Liver (tissue), 9 donors: ENCODE results near the gene SMYD3. TPM values are rescaled to one million over a fixed set of nuclear protein-coding genes. Genes with fewer than 3 reads are reported as not detected.

ENCODE experiments used
- DNase-seq: peaks from one replicate; pipeline ENCODE4 v3.0.0-alpha.2; 2017; ENCODE audit warnings: low spot score
- H3K27ac ChIP-seq, 2 donors: one replicate each; pipeline ENCODE4 v1.7.0; 2013; ENCODE audit warnings: inconsistent platforms in 2 of 2, low read length in 2 of 2, control low read depth in 1 of 2, low read depth in 1 of 2, mild to moderate bottlenecking in 1 of 2
- H3K27me3 ChIP-seq, 4 donors: one replicate each; pipeline versions ENCODE4 v1.6.1 to v1.7.0; 2013; ENCODE audit warnings: low read length in 3 of 4, inconsistent platforms in 1 of 4, mild to moderate bottlenecking in 1 of 4, moderate library complexity in 1 of 4; ENCODE audit not compliant: control insufficient read depth in 4 of 4, insufficient read depth in 4 of 4
- H3K36me3 ChIP-seq, 4 donors: one replicate each; pipeline versions ENCODE4 v1.6.1 to v1.7.0; 2013; ENCODE audit warnings: low read length in 3 of 4, mild to moderate bottlenecking in 3 of 4, low read depth in 1 of 4, moderate library complexity in 1 of 4; ENCODE audit not compliant: control insufficient read depth in 4 of 4, insufficient read depth in 3 of 4
- H3K4me1 ChIP-seq, 4 donors: one replicate each; pipeline versions ENCODE4 v1.6.1 to v1.7.0; 2013; ENCODE audit warnings: low read length in 3 of 4, mild to moderate bottlenecking in 3 of 4, moderate library complexity in 1 of 4; ENCODE audit not compliant: control insufficient read depth in 4 of 4, insufficient read depth in 4 of 4
- H3K4me3 ChIP-seq, 3 donors: one replicate each; pipeline versions ENCODE4 v1.6.1 to v1.7.0; 2013; ENCODE audit warnings: low read length in 3 of 3, control low read depth in 1 of 3, low read depth in 1 of 3, mild to moderate bottlenecking in 1 of 3
- H3K9ac ChIP-seq, 2 donors: one replicate each; pipeline ENCODE4 v1.7.0; 2013; ENCODE audit warnings: low read length in 2 of 2, mild to moderate bottlenecking in 2 of 2, moderate library complexity in 2 of 2, control low read depth in 1 of 2, low read depth in 1 of 2
- H3K9me3 ChIP-seq, 4 donors: one replicate each; pipeline versions ENCODE4 v1.6.1 to v1.7.0; 2013; ENCODE audit warnings: low read length in 3 of 4; ENCODE audit not compliant: control insufficient read depth in 4 of 4
- ATF3 ChIP-seq: IDR thresholded peaks from 2 replicates; pipeline ENCODE4 v1.6.1; 2016; ENCODE audit warnings: antibody characterized with exemption
- EGR1 ChIP-seq, 2 donors: IDR thresholded peaks; 2 replicates each; pipeline ENCODE4 v1.6.1; 2016 to 2018; ENCODE audit warnings: antibody characterized with exemption in 2 of 2, low read depth in 2 of 2
- FOXA1 ChIP-seq: IDR thresholded peaks from 2 replicates; pipeline ENCODE4 v1.6.1; 2016; ENCODE audit warnings: antibody characterized with exemption
- FOXA2 ChIP-seq: IDR thresholded peaks from 2 replicates; pipeline ENCODE4 v1.6.1; 2016; ENCODE audit warnings: antibody characterized with exemption
- HNF4A ChIP-seq, 2 donors: conservative IDR thresholded peaks; 2 replicates each; pipeline ENCODE4 v1.6.1; 2016; ENCODE audit warnings: antibody characterized with exemption in 2 of 2, mild to moderate bottlenecking in 2 of 2
- HNF4G ChIP-seq: IDR thresholded peaks from 2 replicates; pipeline ENCODE4 v1.6.1; 2016; ENCODE audit warnings: antibody characterized with exemption
- JUND ChIP-seq, 2 donors: IDR thresholded peaks; 2 replicates each; pipeline ENCODE4 v1.6.1; 2016; ENCODE audit warnings: antibody characterized with exemption in 2 of 2
- MAX ChIP-seq: IDR thresholded peaks from 2 replicates; pipeline ENCODE4 v1.6.1; 2016; ENCODE audit warnings: antibody characterized with exemption
- NR2F2 ChIP-seq: IDR thresholded peaks from 2 replicates; pipeline ENCODE4 v1.6.1; 2016; ENCODE audit warnings: antibody characterized with exemption
- RAD21 ChIP-seq, 2 donors: IDR thresholded peaks; 2 replicates each; pipeline ENCODE4 v1.6.1; 2016; ENCODE audit warnings: antibody characterized with exemption in 2 of 2, mild to moderate bottlenecking in 2 of 2
- REST ChIP-seq: IDR thresholded peaks from 2 replicates; pipeline ENCODE4 v1.6.1; 2016; ENCODE audit warnings: antibody characterized with exemption, mild to moderate bottlenecking
- RXRA ChIP-seq, 2 donors: IDR thresholded peaks; 2 replicates each; pipeline ENCODE4 v1.6.1; 2017 to 2018; ENCODE audit warnings: antibody characterized with exemption in 2 of 2, mild to moderate bottlenecking in 1 of 2
- SP1 ChIP-seq: IDR thresholded peaks from 2 replicates; pipeline ENCODE4 v1.6.1; 2018; ENCODE audit warnings: antibody characterized with exemption, mild to moderate bottlenecking
- TAF1 ChIP-seq: conservative IDR thresholded peaks from 2 replicates; pipeline ENCODE4 v1.6.1; 2016; ENCODE audit warnings: antibody characterized with exemption, mild to moderate bottlenecking
- YY1 ChIP-seq: IDR thresholded peaks from 2 replicates; pipeline ENCODE4 v1.6.1; 2016; ENCODE audit warnings: antibody characterized with exemption, mild to moderate bottlenecking
- ZBTB33 ChIP-seq: IDR thresholded peaks from 2 replicates; pipeline ENCODE4 v1.6.1; 2016; ENCODE audit warnings: antibody characterized with exemption
- WGBS: extraction: QIAGEN DNeasy Blood & Tissue Kit; methylation state at CpG from one replicate; pipeline ENCODE4 v1.1.7; 2013; 5-methylcytosine and 5-hydroxymethylcytosine counted together
- polyA plus RNA-seq, 2 donors: library from polyadenylated mRNA; stranded (reverse) in 1 of 2; unstranded in 1 of 2; fragments of 200-250 nt in 1 of 2; fragments of >200 nt in 1 of 2; fragmentation: Nextera tagmentation in 1 of 2; extraction: Ambion mirVana in 1 of 2; gene quantifications; one replicate each; pipeline versions ENCODE4 v1.2.1 to v1.2.3, GENCODE V29; 2013 to 2015
- total RNA-seq, 2 donors: library from RNA; depleted of rRNA; stranded (reverse); fragments of >200 nt; gene quantifications; one replicate each; pipeline ENCODE4 v1.2.3, GENCODE V29; 2014
- donor health status: healthy.
- donor health status: healthy.
- donor health status: healthy.
- donor health status: healthy.
- donor health status: healthy.

The SMYD3 gene
- total and polyA plus RNA-seq, 4 donors = 3.1 to 9.1 (median 8.0) TPM

DNA sequence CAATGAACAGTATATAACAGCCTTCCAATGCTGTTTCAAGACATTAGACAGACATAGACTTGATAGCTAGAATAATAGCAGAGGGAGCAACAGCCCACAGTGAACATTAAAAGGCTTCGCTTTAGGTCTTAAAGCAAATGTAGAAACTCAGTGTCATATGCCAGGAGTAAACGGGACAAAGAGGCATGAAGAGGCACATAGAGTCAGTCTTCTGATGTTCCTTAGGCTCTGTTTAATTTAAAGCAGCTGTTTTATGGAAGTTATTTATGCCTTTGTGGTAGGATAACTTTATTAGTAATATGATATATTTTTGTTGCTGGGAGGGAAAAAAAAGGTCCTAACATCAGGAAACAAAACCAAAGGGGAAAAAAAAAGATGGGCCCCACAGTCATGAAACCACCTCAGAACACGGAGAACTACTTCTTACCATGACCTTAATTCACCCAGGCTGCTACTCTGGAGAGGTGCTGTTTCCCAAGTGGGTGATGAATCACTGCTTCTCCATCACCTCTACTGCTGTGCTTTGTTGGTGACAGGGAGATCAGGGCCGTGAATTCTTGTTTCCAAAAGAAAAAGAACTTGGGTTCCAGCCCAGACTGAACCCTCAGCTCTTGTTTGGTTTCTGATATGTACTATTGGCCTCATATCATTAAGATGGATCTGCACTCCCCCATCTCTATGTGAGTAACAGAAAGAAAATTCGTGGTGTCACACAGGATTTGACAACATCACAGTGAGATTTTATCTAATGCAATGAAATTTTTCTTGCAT lies 735.4 kb downstream of the SMYD3 start:
- WGBS = 86% methylated on average over 5 of the region's 5 CpGs
- Histone ChIP-seq H3K27ac (no peak overlapping the region), H3K9me3 (no peaks in the 10 kb centered on the region), H3K36me3 (no peaks in the 10 kb centered on the region), H3K4me3 (no peak overlapping the region), H3K27me3 (no peaks in the 10 kb centered on the region), H3K9ac (no peak overlapping the region), H3K4me1 (no peaks in the 10 kb centered on the region)
- DNase-seq = no peak
- no peak for TF ChIP-seq TAF1
- TF ChIP-seq FOXA2 = no peak

DNA sequence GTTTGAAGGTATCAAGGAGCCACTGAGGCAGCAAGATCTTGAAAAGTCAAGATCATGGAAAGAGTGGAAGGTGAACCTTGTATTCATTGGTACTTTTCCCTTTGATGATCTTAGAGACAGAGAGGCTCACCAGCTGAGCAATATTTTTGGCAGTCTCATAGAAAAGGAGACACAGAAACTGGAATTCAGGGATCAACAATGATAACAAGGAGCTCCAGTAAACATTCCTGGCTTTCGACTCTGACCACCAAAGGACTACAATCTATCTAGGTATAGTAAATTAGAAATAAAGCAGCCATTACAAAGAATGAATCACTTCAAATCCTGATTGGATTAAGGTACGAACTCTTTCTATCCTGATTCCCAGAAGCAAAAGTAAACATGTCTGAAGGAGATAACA lies 736.9 kb downstream of the SMYD3 start:
- H3K9ac ChIP-seq = no peak overlapping the region
- TF ChIP-seq REST (no peak), HNF4A (conservative IDR thresholded peaks at IDR 0.05) (no peak), SP1 (no peak), NR2F2 (no peak), RXRA (IDR thresholded peaks at IDR 0.05) (no peak), MAX (no peak)
- no peak overlapping the region for H3K4me3 ChIP-seq
- H3K27me3 ChIP-seq = no peaks in the 10 kb centered on the region
- 92% methylated on average over 2 of the region's 2 CpGs for whole genome bisulfite sequencing
- no peak overlapping the region for H3K27ac ChIP-seq
- no peaks in the 10 kb centered on the region for H3K36me3 ChIP-seq
- no peaks in the 10 kb centered on the region for H3K4me1 ChIP-seq
- H3K9me3 ChIP-seq = no peaks in the 10 kb centered on the region
- DNase-seq = no peak

- Histone ChIP-seq H3K27ac (no peak overlapping the region), H3K9ac (no peak overlapping the region), H3K36me3 (no peaks in the 10 kb centered on the region), H3K27me3 (no peaks in the 10 kb centered on the region), H3K9me3 (no peaks in the 10 kb centered on the region), H3K4me3 (no peak overlapping the region), H3K4me1 (no peaks in the 10 kb centered on the region)
- WGBS = 90% methylated on average over 4 of the region's 4 CpGs
- no peak for DNase-seq
- TF ChIP-seq EGR1 (IDR thresholded peaks at IDR 0.05; ENCODE audit: low read depth in 2 of 2) (no peak), ATF3 (no peak), SP1 (no peak), HNF4G (no peak), REST (no peak), TAF1 (no peak), FOXA2 (no peak), ZBTB33 (no peak), RAD21 (IDR thresholded peaks at IDR 0.05) (no peak), JUND (IDR thresholded peaks at IDR 0.05) (no peak), HNF4A (conservative IDR thresholded peaks at IDR 0.05) (no peak), FOXA1 (no peak), NR2F2 (no peak), YY1 (no peak), RXRA (IDR thresholded peaks at IDR 0.05) (no peak), MAX (no peak)
Measured at GRCh38 chr1:245768596-245768995, 738.5 kb downstream of the SMYD3 start.
